A673 (cell line): ENCODE results near the gene KLF16. TPM values are rescaled to one million over a fixed set of nuclear protein-coding genes. Genes with fewer than 3 reads are reported as not detected.

Experiments
- BruUV-seq: library from RNA; stranded (reverse); fragments of 400-500 nt; replicated peaks from 2 replicates; lab custom pipeline; 2021; lab: Mats Ljungman, UMichigan
- CTCF ChIA-PET: fragments of 300-600 bp; sonication (Branson Sonifier 250); formaldehyde crosslinking; loops from one replicate; lab custom pipeline; 2022; ENCODE audit warnings: antibody characterized with exemption; lab: Charles Lee
- POLR2A ChIA-PET: fragments of 300-600 bp; sonication (Branson Sonifier 250); formaldehyde crosslinking; loops from one replicate; lab custom pipeline; 2022; ENCODE audit warnings: antibody characterized with exemption; ENCODE audit not compliant: low non-redundant PET; lab: Charles Lee
- DNase-seq: peaks from one replicate; pipeline ENCODE4 v3.0.0-alpha.2; 2015; ENCODE audit warnings: low spot score
- H3K27ac ChIP-seq: fragments of 200-600 bp; sonication (generic); 2 replicates; pipeline ENCODE4 v1.5.1; 2016; ENCODE audit warnings: mixed run types, low read depth, mild to moderate bottlenecking, mixed read lengths, antibody characterized with exemption, low read length; ENCODE audit not compliant: poor library complexity, severe bottlenecking
- H3K27me3 ChIP-seq: fragments of 200-600 bp; sonication (generic); replicated peaks from 2 replicates; pipeline ENCODE4 v1.6.1; 2017; ENCODE audit warnings: mixed run types, low read depth, mild to moderate bottlenecking, mixed read lengths, antibody characterized with exemption, low read length; ENCODE audit not compliant: insufficient read depth, poor library complexity
- H3K36me3 ChIP-seq: fragments of 200-600 bp; sonication (generic); 2 replicates; pipeline ENCODE4 v1.6.1; 2016; ENCODE audit warnings: mixed run types, mild to moderate bottlenecking, mixed read lengths, antibody characterized with exemption, low read length; ENCODE audit not compliant: insufficient read depth, poor library complexity, severe bottlenecking
- H3K4me1 ChIP-seq: fragments of 200-600 bp; sonication (generic); 2 replicates; pipeline ENCODE4 v1.6.1; 2017; ENCODE audit warnings: mixed run types, mild to moderate bottlenecking, mixed read lengths, antibody characterized with exemption, low read length; ENCODE audit not compliant: insufficient read depth, poor library complexity, severe bottlenecking
- H3K4me3 ChIP-seq: fragments of 200-600 bp; sonication (generic); 2 replicates; pipeline ENCODE4 v1.5.1; 2016; ENCODE audit warnings: low read depth, mixed run types, mild to moderate bottlenecking, mixed read lengths, low read length; ENCODE audit not compliant: poor library complexity, severe bottlenecking
- H3K9me3 ChIP-seq: fragments of 200-600 bp; sonication (generic); 2 replicates; pipeline ENCODE4 v1.6.1; 2016; ENCODE audit warnings: mixed run types, low read depth, mild to moderate bottlenecking, mixed read lengths, antibody characterized with exemption, low read length; ENCODE audit not compliant: poor library complexity, severe bottlenecking
- CTCF ChIP-seq: fragments of 300-800, 200-600 bp; sonication (generic); conservative IDR thresholded peaks from 2 replicates; pipeline ENCODE4 v1.5.1; 2017; ENCODE audit warnings: low read depth, mild to moderate bottlenecking, antibody characterized with exemption, low read length, moderate library complexity, mixed read lengths
- EZH2 ChIP-seq: fragments of 200-600 bp; sonication (generic); IDR thresholded peaks from 2 replicates; pipeline ENCODE4 v1.6.1; 2017; ENCODE audit warnings: borderline replicate concordance, low read depth, mild to moderate bottlenecking, mixed read lengths, antibody characterized with exemption, low read length; ENCODE audit not compliant: poor library complexity, severe bottlenecking
- intact Hi-C: fragments of 100-400 bp; cut with micrococcal nuclease; formaldehyde crosslinking; loops from one replicate; pipeline ENCODE4 v1.10.0; 2022; ENCODE audit not compliant: unreplicated experiment
- microRNA-seq: library from miRNA; unstranded; fragments of <30 nt; microRNA quantifications from one replicate; pipeline ENCODE4 v1.2.0, GENCODE V29; 2021
- total RNA-seq: library from RNA; stranded (reverse); gene quantifications from 2 replicates; pipeline ENCODE4 v1.2.3, GENCODE V29; 2021

The KLF16 gene
- total RNA-seq, 1 experiment from 2014 or later, result 46.8 TPM

- no peaks in the 10 kb centered on the region for H3K9me3 ChIP-seq
- BruUV-seq, result no TSS peak
- H3K4me1 ChIP-seq, result peaks cover under 1% of the 10 kb centered on the region
- no peak overlapping the region for H3K4me3 ChIP-seq
- CTCF ChIA-PET, result no interaction called here
- H3K27ac ChIP-seq, result no peak overlapping the region
- TF ChIP-seq EZH2 (no peak), CTCF (no peak)
- POLR2A ChIA-PET, result no interaction called here
- H3K27me3 ChIP-seq, result no peaks in the 10 kb centered on the region
- no peak for DNase-seq
- intact Hi-C loops, result no loop called here
- H3K36me3 ChIP-seq, result no peaks in the 10 kb centered on the region
Measured at GRCh38 chr19:1806184-1807029, 57.0 kb downstream of the KLF16 start.

- BruUV-seq, result no TSS peak
Measured at GRCh38 chr19:1805401-1806183, 57.8 kb downstream of the KLF16 start.

GRCh38 chr19:1804858-1805257, 58.5 kb downstream of the KLF16 start:
- CTCF ChIA-PET, result interaction anchor here (0.6 kb wide), 1 partner anchor 20 kb away, joined by 4 read pairs; no protein-coding TSS in a partner anchor
- H3K36me3 ChIP-seq, result no peaks in the 10 kb centered on the region
- no peaks in the 10 kb centered on the region for H3K9me3 ChIP-seq
- H3K4me3 ChIP-seq, result no peak overlapping the region
- no peak for DNase-seq
- no peak overlapping the region for H3K27ac ChIP-seq
- intact Hi-C loops, result no loop called here
- POLR2A ChIA-PET, result no interaction called here
- no peaks in the 10 kb centered on the region for H3K27me3 ChIP-seq
- H3K4me1 ChIP-seq, result no peaks in the 10 kb centered on the region
- BruUV-seq, result no TSS peak
- no peak for TF ChIP-seq CTCF
- no peak for TF ChIP-seq EZH2

More at GRCh38 chr19:1805401-1806183, 57.8 kb downstream of the KLF16 start:
- no peak overlapping the region for H3K4me3 ChIP-seq
- intact Hi-C loops, result no loop called here
- CTCF ChIA-PET, result no interaction called here
- no peaks in the 10 kb centered on the region for H3K4me1 ChIP-seq
- TF ChIP-seq EZH2 (no peak), CTCF (no peak)
- no peak overlapping the region for H3K27ac ChIP-seq
- no peaks in the 10 kb centered on the region for H3K9me3 ChIP-seq
- no peaks in the 10 kb centered on the region for H3K36me3 ChIP-seq
- no peaks in the 10 kb centered on the region for H3K27me3 ChIP-seq
- no peak for DNase-seq
- POLR2A ChIA-PET, result no interaction called here

Small RNAs within 50 kb of the gene (microRNA-seq; reads per million reads assigned to microRNA genes)
- gene MIR1909, result 18.6 reads per million, percentile 41 among the genes with 10 or more reads in this experiment

Other genes with a start within 250 kb of the KLF16 start
- gene TCF3, start 211.0 kb downstream of the KLF16 start, total RNA-seq, result 333 and 361 TPM in 2 replicates
- gene ONECUT3, start 110.1 kb downstream of the KLF16 start, total RNA-seq, result not detected in 2 replicates
- gene ATP8B3, start 51.3 kb downstream of the KLF16 start, total RNA-seq, result 8.7 and 10.7 TPM in 2 replicates
- gene REXO1, start 15.1 kb downstream of the KLF16 start, total RNA-seq, result 50.6 and 53.0 TPM in 2 replicates
- 56.9 and 60.0 TPM in 2 replicates for gene ABHD17A, start 21.9 kb upstream of the KLF16 start, total RNA-seq
- 14.1 and 18.0 TPM in 2 replicates for gene ADAT3, start 41.8 kb upstream of the KLF16 start, total RNA-seq
- gene SCAMP4, start 41.8 kb upstream of the KLF16 start, total RNA-seq, result 88.4 and 98.8 TPM in 2 replicates
- 108 and 118 TPM in 2 replicates for gene CSNK1G2, start 77.6 kb upstream of the KLF16 start, total RNA-seq
- 91.7 and 110 TPM in 2 replicates for gene BTBD2, start 152.1 kb upstream of the KLF16 start, total RNA-seq
- gene MKNK2, start 187.7 kb upstream of the KLF16 start, total RNA-seq, result 106 and 107 TPM in 2 replicates
- 40.7 and 47.1 TPM in 2 replicates for gene MOB3A, start 232.7 kb upstream of the KLF16 start, total RNA-seq
- gene IZUMO4, start 233.3 kb upstream of the KLF16 start, total RNA-seq, result 1.6 and 2.5 TPM in 2 replicates